KBM-7 (cell line): ENCODE data around the gene PATJ.
"Not testable (repeated sequence)": the region's sequence is repeated elsewhere in the genome, so short reads cannot be mapped to it uniquely, and the experiment has no call there.

Source experiments
- DNase-seq: peaks from one replicate; pipeline ENCODE4 v3.0.0-alpha.2; 2015
- in situ Hi-C: fragments of 300-500 bp; cut with MboI; formaldehyde crosslinking; loops from 2 replicates; pipeline ENCODE4 v1.14.3; 2020; ENCODE audit warnings: low sequenced_read_pairs, low pct_unique_long_range_greater_than_20kb, mixed read lengths

The PATJ gene

GRCh38 chr1:61869691-61870109 lies 127.4 kb downstream of the PATJ start:
- in situ Hi-C loops: no loop called here
- no peak for DNase-seq

GRCh38 chr1:61872206-61872605 lies 129.9 kb downstream of the PATJ start:
- in situ Hi-C loops: no loop called here
- DNase-seq: no peak

GRCh38 chr1:61873581-61873980 lies 131.3 kb downstream of the PATJ start:
- in situ Hi-C loops: no loop called here

GRCh38 chr1:61873994-61874393 lies 131.7 kb downstream of the PATJ start:
- no peak for DNase-seq
- in situ Hi-C loops: no loop called here

More at GRCh38 chr1:61873581-61873980, 131.3 kb downstream of the PATJ start:
- DNase-seq: peak; percentile 19

- DNase-seq: no peak
- in situ Hi-C loops: no loop called here
These were observed 132.9 kb downstream of the PATJ start for GRCh38 chr1:61875198-61875597.

- in situ Hi-C loops, DNase-seq: not testable (repeated sequence)
These were observed 137.7 kb downstream of the PATJ start for GRCh38 chr1:61879887-61880474.

- in situ Hi-C loops: no loop called here
- DNase-seq: no peak
These were observed 145.0 kb downstream of the PATJ start for GRCh38 chr1:61887076-61887867.

- DNase-seq: no peak
- in situ Hi-C loops: no loop called here
These were observed 145.8 kb downstream of the PATJ start for GRCh38 chr1:61887931-61888564.

GRCh38 chr1:61888808-61889207 lies 146.5 kb downstream of the PATJ start:
- in situ Hi-C loops: no loop called here
- DNase-seq: no peak

GRCh38 chr1:61890435-61890834 lies 148.2 kb downstream of the PATJ start:
- DNase-seq, in situ Hi-C loops: not testable (repeated sequence)

GRCh38 chr1:61892977-61893376 lies 150.7 kb downstream of the PATJ start:
- in situ Hi-C loops: no loop called here
- DNase-seq: no peak

GRCh38 chr1:61894296-61894695 lies 152.0 kb downstream of the PATJ start:
- DNase-seq, in situ Hi-C loops: not testable (repeated sequence)

- no peak for DNase-seq
- in situ Hi-C loops: no loop called here
These were observed 152.9 kb downstream of the PATJ start for GRCh38 chr1:61895175-61895574.

GRCh38 chr1:61898658-61899057 lies 156.4 kb downstream of the PATJ start:
- no peak for DNase-seq
- in situ Hi-C loops: no loop called here

GRCh38 chr1:61904354-61904753 lies 162.1 kb downstream of the PATJ start:
- in situ Hi-C loops: no loop called here
- no peak for DNase-seq

- in situ Hi-C loops: no loop called here
- no peak for DNase-seq
These were observed 164.8 kb downstream of the PATJ start for GRCh38 chr1:61907102-61907501.

- DNase-seq: no peak
- in situ Hi-C loops: no loop called here
These were observed 167.8 kb downstream of the PATJ start for GRCh38 chr1:61910035-61910434.

GRCh38 chr1:61914823-61915482 lies 172.7 kb downstream of the PATJ start:
- in situ Hi-C loops: no loop called here
- no peak for DNase-seq

- in situ Hi-C loops: no loop called here
- DNase-seq: no peak
These were observed 179.2 kb downstream of the PATJ start for GRCh38 chr1:61921435-61921834.

- DNase-seq: no peak
- in situ Hi-C loops: no loop called here
These were observed 180.7 kb downstream of the PATJ start for GRCh38 chr1:61922950-61923480.
